Measurements from ENCODE around the gene LYVE1. TPM values are rescaled to one million over a fixed set of nuclear protein-coding genes. Genes with fewer than 3 reads are reported as not detected.

Gene LYVE1
- total RNA-seq, 1 experiment from 2014 or later = 0.55 TPM

DNA sequence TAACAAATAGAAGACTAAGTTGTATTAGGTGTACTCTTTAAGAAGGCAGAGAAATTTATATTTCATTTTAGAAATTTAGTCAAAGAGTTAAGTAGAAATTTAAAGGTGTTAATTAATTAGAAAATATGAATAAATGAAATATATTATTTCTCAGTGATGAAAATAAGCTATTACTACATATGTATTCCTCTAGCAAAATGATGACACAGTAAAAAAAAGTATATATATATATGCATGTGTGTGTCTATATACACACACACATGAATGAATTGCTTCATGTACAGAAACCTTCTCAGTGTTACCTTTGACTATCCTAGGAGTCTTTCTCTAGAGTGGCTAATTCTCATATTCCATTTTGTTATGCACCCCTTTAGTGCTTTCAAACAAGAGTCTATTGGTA lies 35.1 kb downstream of the LYVE1 start:
- 0 out of 2 replicates have a peak, but pooled peaks cover 2% of the 10 kb centered on the region for H3K36me3 ChIP-seq (replicated peaks; ENCODE audit: control insufficient read depth, insufficient read depth, low read length)
- H3K27me3 ChIP-seq (ENCODE audit: control insufficient read depth, insufficient read depth, low read length) = no peaks in the 10 kb centered on the region
- DNase-seq = no peak
- H3K4me3 ChIP-seq (ENCODE audit: insufficient read depth, low read depth, low read length) = no peak overlapping the region

DNA sequence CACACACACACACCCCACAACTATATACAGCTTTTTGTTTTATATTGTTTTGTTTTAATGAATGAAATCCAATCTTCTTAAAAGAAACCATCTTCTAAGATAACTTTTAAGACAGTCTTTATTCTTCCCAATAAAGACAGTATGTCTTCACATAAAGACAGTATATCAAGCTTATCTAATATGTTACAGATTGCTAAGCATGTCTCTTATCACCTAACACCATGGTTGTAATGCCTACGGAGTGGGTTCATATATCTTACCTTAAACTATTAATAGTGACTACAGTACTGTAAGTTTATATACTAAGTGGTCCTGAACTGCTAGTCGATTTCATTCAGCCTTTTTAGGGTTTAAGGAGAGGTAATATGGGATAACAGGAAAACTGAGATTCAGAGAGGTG lies 35.9 kb downstream of the LYVE1 start:
- peaks cover 2% of the 10 kb centered on the region for H3K36me3 ChIP-seq (replicated peaks; ENCODE audit: control insufficient read depth, insufficient read depth, low read length)
- H3K4me3 ChIP-seq (ENCODE audit: insufficient read depth, low read depth, low read length) = no peak overlapping the region
- no peak for DNase-seq
- H3K27me3 ChIP-seq (ENCODE audit: control insufficient read depth, insufficient read depth, low read length) = no peaks in the 10 kb centered on the region

DNA sequence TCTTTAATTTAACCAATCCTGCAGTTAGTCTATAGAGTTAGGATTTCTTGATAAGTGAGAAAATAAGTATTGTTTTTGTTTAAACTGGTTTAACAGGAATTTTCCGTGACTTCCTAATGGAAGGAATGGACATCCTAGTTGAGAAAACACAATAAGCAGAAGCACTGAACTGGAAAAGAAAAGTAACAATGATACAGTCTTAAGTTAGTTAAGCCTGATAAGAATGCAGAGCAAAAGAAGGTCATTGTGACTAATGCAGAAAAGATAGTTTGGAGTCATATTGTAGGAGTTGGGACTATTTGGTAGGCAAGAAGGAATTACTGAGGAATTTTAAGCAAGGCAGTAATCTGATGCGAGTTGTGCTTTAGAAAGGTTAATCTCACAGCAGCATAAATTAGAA lies 39.2 kb downstream of the LYVE1 start:
- Histone ChIP-seq H3K27me3 (ENCODE audit: control insufficient read depth, insufficient read depth, low read length) (no peaks in the 10 kb centered on the region), H3K4me3 (ENCODE audit: insufficient read depth, low read depth, low read length) (no peak overlapping the region), H3K36me3 (replicated peaks; ENCODE audit: control insufficient read depth, insufficient read depth, low read length) (peaks cover 2% of the 10 kb centered on the region)
- no peak for DNase-seq

DNA sequence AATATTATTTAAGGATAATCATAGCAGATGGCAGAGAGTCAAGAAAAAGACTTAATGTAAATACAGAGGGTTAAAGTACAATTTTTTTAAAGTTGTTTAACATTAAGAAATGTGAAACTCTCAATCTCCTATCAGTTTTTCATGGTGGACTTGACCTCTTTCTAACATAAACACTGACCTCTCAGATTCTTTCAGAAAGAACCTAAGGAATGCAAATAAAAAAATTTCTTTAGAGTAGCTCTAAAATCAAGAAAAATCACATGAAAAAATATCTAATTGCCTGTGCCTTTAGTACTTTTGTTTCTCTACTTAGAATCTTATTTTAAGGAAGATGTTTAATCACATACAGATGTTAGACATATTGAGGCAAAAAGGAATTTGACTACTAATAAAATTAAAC lies 40.3 kb downstream of the LYVE1 start:
- DNase-seq = no peak
- H3K4me3 ChIP-seq (ENCODE audit: insufficient read depth, low read depth, low read length) = no peak overlapping the region
- H3K36me3 ChIP-seq (replicated peaks; ENCODE audit: control insufficient read depth, insufficient read depth, low read length) = peaks cover 2% of the 10 kb centered on the region
- no peaks in the 10 kb centered on the region for H3K27me3 ChIP-seq (ENCODE audit: control insufficient read depth, insufficient read depth, low read length)

DNA sequence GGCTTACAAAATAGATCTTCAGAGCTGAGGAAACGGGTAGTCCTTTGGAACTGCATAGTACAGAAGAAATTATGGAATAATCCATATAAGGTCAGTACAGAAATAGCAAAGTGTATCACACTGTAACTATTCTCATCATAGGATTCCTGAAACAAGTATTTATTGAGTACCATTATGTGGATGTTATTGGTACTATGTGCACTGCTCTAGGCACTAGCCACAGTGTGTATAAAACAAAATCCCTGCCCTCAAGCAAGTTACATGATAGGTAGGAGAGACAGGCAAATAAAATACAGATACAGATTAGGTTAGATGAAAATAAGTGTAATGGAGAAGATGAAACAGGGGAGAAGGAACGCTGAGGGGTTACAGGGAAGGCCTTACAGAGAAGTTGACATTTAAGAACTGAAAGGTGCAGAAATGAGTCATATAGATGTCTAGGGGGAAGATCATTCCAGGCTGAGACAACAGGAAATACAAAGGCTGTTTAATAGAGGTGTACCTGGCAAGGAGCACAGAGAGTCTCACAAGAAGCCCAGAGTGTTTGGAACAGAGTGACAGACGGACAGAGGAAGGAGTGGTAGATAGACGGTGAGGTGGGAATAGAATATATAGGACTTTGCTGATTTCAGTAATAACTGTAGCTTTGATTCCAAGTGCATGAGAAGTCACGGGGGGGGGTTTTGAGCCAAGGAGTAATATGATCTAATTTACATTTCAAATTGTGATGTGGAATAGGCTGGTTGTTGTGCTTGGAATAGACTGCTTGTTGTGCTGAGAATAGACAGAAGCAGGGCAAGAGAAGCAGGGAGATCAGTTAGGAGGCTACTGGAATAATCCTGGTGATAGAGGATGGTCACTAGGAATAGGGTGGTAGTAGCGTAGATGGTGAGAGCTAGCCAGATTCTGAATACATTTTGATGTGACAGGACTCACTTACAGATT lies 41.2 kb downstream of the LYVE1 start:
- no peak for DNase-seq
- Histone ChIP-seq H3K36me3 (replicated peaks; ENCODE audit: control insufficient read depth, insufficient read depth, low read length) (peaks cover 2% of the 10 kb centered on the region), H3K27me3 (ENCODE audit: control insufficient read depth, insufficient read depth, low read length) (no peaks in the 10 kb centered on the region), H3K4me3 (ENCODE audit: insufficient read depth, low read depth, low read length) (no peak overlapping the region)

DNA sequence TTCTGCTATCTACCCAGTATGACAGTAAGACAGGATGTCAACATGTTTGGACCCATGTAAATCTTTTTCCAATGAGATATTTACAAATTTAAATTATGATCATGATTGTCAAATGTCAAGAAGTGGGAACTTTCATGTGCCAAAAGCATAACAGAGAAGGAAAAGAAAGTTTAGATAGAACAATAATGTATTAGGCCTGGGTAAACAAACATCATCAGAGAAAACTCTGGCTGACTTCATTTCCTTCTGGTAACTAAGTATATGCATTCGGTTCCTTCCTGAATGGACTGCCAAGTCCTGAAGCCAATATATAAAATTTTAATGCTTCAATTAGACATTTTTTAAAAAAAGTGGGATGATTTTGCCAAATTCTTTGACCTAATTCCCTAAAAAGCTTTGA lies 44.0 kb downstream of the LYVE1 start:
- no peak for DNase-seq
- no peaks in the 10 kb centered on the region for H3K27me3 ChIP-seq (ENCODE audit: control insufficient read depth, insufficient read depth, low read length)
- H3K36me3 ChIP-seq (replicated peaks; ENCODE audit: control insufficient read depth, insufficient read depth, low read length) = peaks cover under 1% of the 10 kb centered on the region
- H3K4me3 ChIP-seq (ENCODE audit: insufficient read depth, low read depth, low read length) = no peak overlapping the region

DNA sequence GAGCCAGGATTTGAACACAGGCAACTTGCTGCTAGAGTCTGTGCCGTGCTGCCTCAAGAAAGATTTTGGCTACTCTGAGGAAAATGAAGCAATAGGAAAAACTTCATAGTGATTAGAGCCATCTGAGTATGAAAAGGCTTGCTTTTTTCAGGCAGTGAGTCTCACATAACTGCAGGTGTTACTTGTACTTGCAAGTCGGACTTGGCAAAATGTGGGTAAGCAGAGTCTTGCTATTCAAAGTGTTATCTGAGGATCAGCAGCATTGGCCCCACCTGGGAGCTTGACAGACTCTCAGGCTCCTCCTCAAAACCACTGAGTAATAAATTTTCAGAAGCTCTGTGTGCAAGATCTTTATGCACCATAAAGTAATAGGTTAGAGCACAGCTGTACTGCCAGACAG lies 45.5 kb downstream of the LYVE1 start:
- no peak overlapping the region for H3K4me3 ChIP-seq (ENCODE audit: insufficient read depth, low read depth, low read length)
- H3K36me3 ChIP-seq (replicated peaks; ENCODE audit: control insufficient read depth, insufficient read depth, low read length) = no peaks in the 10 kb centered on the region; the same call in none of the 2 replicates
- H3K27me3 ChIP-seq (ENCODE audit: control insufficient read depth, insufficient read depth, low read length) = no peaks in the 10 kb centered on the region
- DNase-seq = no peak

DNA sequence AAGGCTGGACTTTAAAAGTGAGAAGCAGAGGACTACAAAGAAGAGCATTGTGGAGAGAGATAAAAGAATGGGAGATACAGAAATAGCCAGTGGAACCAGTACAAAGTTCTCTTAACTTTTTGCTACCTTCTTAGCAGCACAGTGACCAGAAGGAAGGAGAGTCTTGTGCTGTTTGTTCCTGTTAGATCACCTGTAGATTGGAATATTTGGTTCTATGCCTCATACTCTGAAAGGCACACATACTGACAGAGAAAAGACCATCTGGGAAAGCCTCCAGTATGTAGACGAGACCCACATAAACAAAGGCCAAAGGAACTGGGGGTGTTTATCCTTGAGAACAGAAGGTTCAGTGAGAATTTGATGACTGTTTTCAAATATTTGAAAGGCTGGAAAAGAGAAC lies 46.2 kb downstream of the LYVE1 start:
- Histone ChIP-seq H3K27me3 (ENCODE audit: control insufficient read depth, insufficient read depth, low read length) (no peaks in the 10 kb centered on the region), H3K4me3 (ENCODE audit: insufficient read depth, low read depth, low read length) (no peak overlapping the region), H3K36me3 (replicated peaks; ENCODE audit: control insufficient read depth, insufficient read depth, low read length) (no peaks in the 10 kb centered on the region; the same call in 1 of the 2 replicates)
- no peak for DNase-seq

DNA sequence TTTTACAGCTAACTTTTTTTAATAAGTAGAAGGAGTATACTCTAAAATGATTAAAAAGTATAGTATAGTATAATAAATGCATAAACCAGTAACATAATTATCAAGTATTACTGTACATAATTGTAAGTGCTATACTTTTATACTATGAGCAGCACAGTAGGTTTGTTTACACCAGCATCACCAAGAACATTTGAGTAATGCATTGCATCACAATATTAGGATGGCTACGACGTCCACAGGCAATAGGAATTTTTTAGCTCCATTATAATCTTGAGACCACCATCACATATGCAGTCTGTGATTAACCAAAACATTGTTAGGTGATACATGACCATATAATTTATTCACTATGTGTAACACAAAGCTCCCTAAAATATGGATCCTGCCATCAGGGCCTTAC lies 47.9 kb downstream of the LYVE1 start:
- no peak overlapping the region for H3K4me3 ChIP-seq (ENCODE audit: insufficient read depth, low read depth, low read length)
- no peaks in the 10 kb centered on the region for H3K27me3 ChIP-seq (ENCODE audit: control insufficient read depth, insufficient read depth, low read length)
- H3K36me3 ChIP-seq (replicated peaks; ENCODE audit: control insufficient read depth, insufficient read depth, low read length) = no peaks in the 10 kb centered on the region; the same call in 1 of the 2 replicates
- no peak for DNase-seq

DNA sequence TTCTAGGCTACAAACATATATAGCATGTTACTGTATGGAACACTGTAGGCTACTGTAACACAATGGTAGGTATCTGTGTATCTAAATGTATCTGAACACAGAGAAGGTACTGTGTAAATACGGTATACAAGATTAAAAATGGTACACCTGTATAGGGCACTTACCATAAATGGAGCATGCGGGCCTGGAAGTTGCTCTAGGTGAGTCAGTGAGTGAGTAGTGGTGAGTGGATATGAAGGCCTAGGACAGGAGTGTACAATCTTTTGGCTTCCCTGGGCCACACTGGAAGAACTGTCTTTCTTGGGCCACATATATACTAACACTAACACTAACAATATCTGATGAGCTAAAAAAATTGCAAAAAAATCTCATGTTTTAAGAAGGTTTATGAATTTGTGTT lies 48.8 kb downstream of the LYVE1 start:
- Histone ChIP-seq H3K27me3 (ENCODE audit: control insufficient read depth, insufficient read depth, low read length) (no peaks in the 10 kb centered on the region), H3K4me3 (ENCODE audit: insufficient read depth, low read depth, low read length) (no peak overlapping the region), H3K36me3 (replicated peaks; ENCODE audit: control insufficient read depth, insufficient read depth, low read length) (no peaks in the 10 kb centered on the region; the same call in 1 of the 2 replicates)
- DNase-seq = no peak

DNA sequence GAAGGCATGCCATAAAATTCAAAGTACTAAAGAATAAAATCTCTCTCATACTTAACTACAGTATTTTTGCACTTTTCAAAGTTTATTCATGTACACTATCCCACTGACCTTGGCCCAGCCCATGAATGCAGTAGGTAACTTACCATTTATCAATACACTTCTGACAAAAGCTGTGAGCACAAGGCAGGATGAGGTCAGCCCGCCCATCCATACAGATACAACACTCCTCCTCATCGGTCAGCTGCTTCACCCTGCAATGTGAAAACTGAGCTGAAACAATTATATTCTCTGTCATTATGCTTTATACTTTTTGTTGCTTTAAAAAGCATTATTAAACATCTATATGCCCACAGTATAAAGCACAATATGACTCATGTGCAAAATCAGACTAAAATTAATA lies 49.6 kb downstream of the LYVE1 start:
- DNase-seq = no peak
- Histone ChIP-seq H3K27me3 (ENCODE audit: control insufficient read depth, insufficient read depth, low read length) (no peaks in the 10 kb centered on the region), H3K4me3 (ENCODE audit: insufficient read depth, low read depth, low read length) (no peak overlapping the region), H3K36me3 (replicated peaks; ENCODE audit: control insufficient read depth, insufficient read depth, low read length) (no peaks in the 10 kb centered on the region; the same call in 1 of the 2 replicates)

DNA sequence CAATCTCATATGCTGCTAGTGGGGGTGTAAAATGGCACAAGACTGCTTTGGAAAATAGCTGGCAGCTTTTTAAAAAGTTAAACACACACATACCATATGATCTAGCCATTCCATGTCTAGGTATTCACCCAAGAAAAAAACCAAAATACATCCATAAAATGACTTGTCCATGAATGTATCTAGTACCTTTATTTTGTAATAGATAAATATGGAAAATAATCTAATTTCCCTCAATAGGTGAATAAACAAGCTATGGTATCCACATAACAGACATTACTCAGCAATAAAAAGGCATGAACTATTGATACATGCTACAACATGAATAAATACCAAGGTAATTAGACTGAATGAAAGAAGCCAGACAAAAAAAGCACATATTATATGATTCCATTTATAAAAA lies 50.3 kb downstream of the LYVE1 start:
- Histone ChIP-seq H3K36me3 (replicated peaks; ENCODE audit: control insufficient read depth, insufficient read depth, low read length) (no peaks in the 10 kb centered on the region; the same call in 1 of the 2 replicates), H3K27me3 (ENCODE audit: control insufficient read depth, insufficient read depth, low read length) (no peaks in the 10 kb centered on the region), H3K4me3 (ENCODE audit: insufficient read depth, low read depth, low read length) (no peak overlapping the region)
- DNase-seq = no peak

DNA sequence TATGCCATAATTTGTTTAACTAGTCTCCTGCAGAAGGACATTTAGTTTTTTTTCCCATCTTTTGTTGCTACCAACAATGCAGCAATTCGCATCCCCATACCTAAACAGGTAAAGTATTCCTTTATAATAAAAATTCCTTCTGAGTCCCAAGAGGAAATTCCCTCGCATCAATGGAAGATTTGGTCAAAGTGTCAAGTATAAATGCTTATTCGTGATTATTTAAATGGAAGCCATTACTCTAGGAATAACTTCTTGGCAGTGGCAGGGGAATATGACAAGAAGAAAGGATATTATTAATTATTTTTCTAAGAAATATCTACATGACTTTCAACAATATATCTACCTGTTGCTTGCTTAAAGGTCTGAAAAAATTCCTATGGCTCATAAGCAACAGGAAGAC lies 53.0 kb downstream of the LYVE1 start:
- no peaks in the 10 kb centered on the region; the same call in 1 of the 2 replicates for H3K36me3 ChIP-seq (replicated peaks; ENCODE audit: control insufficient read depth, insufficient read depth, low read length)
- H3K4me3 ChIP-seq (ENCODE audit: insufficient read depth, low read depth, low read length) = no peak overlapping the region
- H3K27me3 ChIP-seq (ENCODE audit: control insufficient read depth, insufficient read depth, low read length) = no peaks in the 10 kb centered on the region
- no peak for DNase-seq

DNA sequence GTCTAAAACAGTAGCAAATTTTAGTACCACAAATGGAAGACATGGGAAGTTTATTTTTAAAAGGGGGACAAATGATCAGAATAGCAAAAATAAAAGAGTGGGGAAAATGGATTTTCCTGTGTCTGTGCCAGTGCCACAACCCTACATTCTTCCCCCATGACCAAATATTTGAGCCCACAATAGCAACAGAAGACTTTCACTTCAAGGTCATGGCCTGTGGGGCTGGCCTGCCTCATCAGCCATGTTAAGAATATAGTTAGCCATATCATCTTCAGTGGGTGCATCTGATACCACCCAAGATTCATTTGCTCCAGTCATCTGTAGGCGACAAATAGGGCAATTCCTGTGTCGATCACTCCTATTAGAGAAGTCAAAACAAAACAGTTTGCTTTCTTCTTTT lies 53.8 kb downstream of the LYVE1 start:
- Histone ChIP-seq H3K36me3 (replicated peaks; ENCODE audit: control insufficient read depth, insufficient read depth, low read length) (no peaks in the 10 kb centered on the region; the same call in 1 of the 2 replicates), H3K4me3 (ENCODE audit: insufficient read depth, low read depth, low read length) (no peak overlapping the region), H3K27me3 (ENCODE audit: control insufficient read depth, insufficient read depth, low read length) (no peaks in the 10 kb centered on the region)
- DNase-seq = no peak

DNA sequence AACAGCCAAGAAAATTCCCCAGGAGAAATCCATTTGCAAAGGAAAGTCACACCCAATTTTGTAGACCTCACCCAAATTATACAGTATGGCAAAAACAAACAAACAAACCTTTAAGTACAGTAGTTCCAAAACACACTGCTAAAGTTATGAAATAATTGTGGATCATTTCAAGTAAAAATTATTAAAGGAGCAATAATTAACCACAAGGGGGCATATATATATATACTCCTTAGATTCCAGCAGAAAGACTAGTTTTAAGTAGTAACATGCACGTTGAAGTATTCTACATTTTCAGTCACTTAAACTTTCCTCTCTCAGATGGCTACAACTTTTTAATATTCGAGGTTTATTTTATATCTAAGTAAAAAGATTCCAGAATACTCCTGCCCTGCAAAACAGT lies 54.3 kb downstream of the LYVE1 start:
- H3K27me3 ChIP-seq (ENCODE audit: control insufficient read depth, insufficient read depth, low read length) = no peaks in the 10 kb centered on the region

More for the DNA sequence above, 54.3 kb downstream of the LYVE1 start:
- Histone ChIP-seq H3K36me3 (replicated peaks; ENCODE audit: control insufficient read depth, insufficient read depth, low read length) (no peaks in the 10 kb centered on the region), H3K4me3 (ENCODE audit: insufficient read depth, low read depth, low read length) (no peak overlapping the region)
- no peak for DNase-seq

Data from H7 (cell line).